Endothelial cell of umbilical vein (primary cell): ENCODE measurements around the gene PLXNC1. TPM values are rescaled to one million over a fixed set of nuclear protein-coding genes. Genes with fewer than 3 reads are reported as not detected.

Experiments
- BruUV-seq: library from RNA; stranded (reverse); fragments of 400-500 nt; replicated peaks from 2 replicates; lab custom pipeline; 2021; lab: Mats Ljungman, UMichigan
- CTCF ChIA-PET: fragments of 300-600, 350-600 bp; sonication (Branson Sonifier 250); formaldehyde crosslinking; loops from one replicate; lab custom pipeline; 2021; ENCODE audit warnings: antibody characterized with exemption, inconsistent platforms; lab: Charles Lee
- POLR2A ChIA-PET: fragments of 300-600, 350-600 bp; sonication (Branson Sonifier 250); formaldehyde crosslinking; loops from one replicate; lab custom pipeline; 2021; ENCODE audit warnings: antibody characterized with exemption, inconsistent platforms; lab: Charles Lee
- DNase-seq: peaks from one replicate; pipeline ENCODE4 v3.0.0-alpha.2; 2011; ENCODE audit warnings: low read depth, low spot score
- FAIRE-seq: peaks from 2 replicates; lab custom pipeline; 2011; peaks lifted over from hg19 to GRCh38; lab: Jason Lieb, UNC
- H2AFZ ChIP-seq: 2 replicates; pipeline ENCODE4 v1.6.0; 2012; ENCODE audit warnings: low read depth, low read length, control low read depth, inconsistent platforms
- H3K27ac ChIP-seq: 2 replicates; pipeline ENCODE4 v1.5.1; 2011; ENCODE audit warnings: low read depth, mild to moderate bottlenecking, control low read depth, low read length, moderate library complexity; ENCODE audit not compliant: insufficient read depth
- H3K27me3 ChIP-seq, 2 experiments: 2 replicates each; pipeline versions ENCODE4 v1.6.0 to v1.6.1; 2011; ENCODE audit warnings: low read length in 2 of 2, mixed read lengths in 1 of 2; ENCODE audit not compliant: control insufficient read depth in 2 of 2, insufficient read depth in 2 of 2
- H3K36me3 ChIP-seq, 2 experiments: 2 replicates in 1 of 2; 3 replicates in 1 of 2; pipeline ENCODE4 v1.5.1; 2011; ENCODE audit warnings: low read length in 2 of 2, mild to moderate bottlenecking in 1 of 2, moderate library complexity in 1 of 2; ENCODE audit not compliant: control insufficient read depth in 2 of 2, insufficient read depth in 2 of 2; ENCODE audit errors: extremely low read depth in 1 of 2
- H3K4me1 ChIP-seq: 3 replicates; pipeline ENCODE4 v1.5.1; 2011; ENCODE audit warnings: mild to moderate bottlenecking, low read length; ENCODE audit not compliant: control insufficient read depth, insufficient read depth; ENCODE audit errors: extremely low read depth
- H3K4me2 ChIP-seq: 2 replicates; pipeline ENCODE4 v1.6.1; 2011; ENCODE audit warnings: low read length, control low read depth, mixed read lengths; ENCODE audit not compliant: insufficient read depth
- H3K4me3 ChIP-seq, 3 experiments: fragments of 200-600 bp in 1 of 3; sonication (generic), shearing (Covaris generic) in 1 of 3; replicated peaks in 1 of 3; 2 replicates each; pipeline ENCODE4 v1.5.1; 2011 to 2016; ENCODE audit warnings: control low read depth in 3 of 3, low read length in 3 of 3, mild to moderate bottlenecking in 2 of 3, inconsistent platforms in 1 of 3, low read depth in 1 of 3, moderate library complexity in 1 of 3; ENCODE audit not compliant: insufficient read depth in 1 of 3
- H3K79me2 ChIP-seq: 2 replicates; pipeline ENCODE4 v1.6.0; 2012; ENCODE audit warnings: low read length, inconsistent platforms; ENCODE audit not compliant: control insufficient read depth, insufficient read depth
- H3K9ac ChIP-seq: replicated peaks from 2 replicates; pipeline ENCODE3; 2011; ENCODE audit warnings: low read length, control low read depth; ENCODE audit not compliant: insufficient read depth; ENCODE audit errors: extremely low read depth
- H3K9me1 ChIP-seq: replicated peaks from 3 replicates; pipeline ENCODE4 v1.6.0; 2011; ENCODE audit warnings: mild to moderate bottlenecking, low read length; ENCODE audit not compliant: control insufficient read depth, insufficient read depth; ENCODE audit errors: extremely low read depth
- H3K9me3 ChIP-seq: replicated peaks from 2 replicates; pipeline ENCODE4 v1.5.1; 2012; ENCODE audit warnings: low read length, inconsistent platforms; ENCODE audit not compliant: control insufficient read depth, insufficient read depth
- H4K20me1 ChIP-seq: replicated peaks from 2 replicates; pipeline ENCODE3; 2011; ENCODE audit warnings: mild to moderate bottlenecking, low read length; ENCODE audit not compliant: control insufficient read depth, insufficient read depth; ENCODE audit errors: extremely low read depth
- EZH2 ChIP-seq: IDR thresholded peaks from 2 replicates; pipeline ENCODE4 v1.6.1; 2012; ENCODE audit warnings: borderline replicate concordance, low read depth, mild to moderate bottlenecking, moderate library complexity, low read length, inconsistent platforms; ENCODE audit not compliant: severe bottlenecking
- FOS ChIP-seq: IDR thresholded peaks from 2 replicates; pipeline ENCODE4 v1.6.1; 2011; ENCODE audit warnings: mild to moderate bottlenecking, low read length, moderate library complexity, borderline replicate concordance; ENCODE audit not compliant: insufficient read depth
- GATA2 ChIP-seq: IDR thresholded peaks from 2 replicates; pipeline ENCODE4 v1.7.0; 2011; ENCODE audit warnings: low read depth, mild to moderate bottlenecking, moderate library complexity, mixed read lengths, low read length; ENCODE audit not compliant: insufficient read length, insufficient read depth
- JUN ChIP-seq: IDR thresholded peaks from 2 replicates; pipeline ENCODE4 v1.6.1; 2011; ENCODE audit warnings: borderline replicate concordance, low read depth; ENCODE audit not compliant: insufficient read length, insufficient read depth
- MYC ChIP-seq: IDR thresholded peaks from one replicate; pipeline ENCODE4 v1.6.1; 2011; ENCODE audit warnings: mild to moderate bottlenecking, low read depth, low read length
- POLR2A ChIP-seq: IDR thresholded peaks from 2 replicates; pipeline ENCODE4 v1.6.1; 2012; ENCODE audit warnings: low read depth, mild to moderate bottlenecking, control low read depth, low read length
- POLR2AphosphoS5 ChIP-seq: IDR thresholded peaks from 2 replicates; pipeline ENCODE4 v1.6.1; 2012; ENCODE audit warnings: low read depth, mild to moderate bottlenecking, control low read depth, low read length, moderate library complexity; ENCODE audit not compliant: insufficient read depth
- dilution Hi-C: fragments of 300-500 bp; cut with MboI; formaldehyde crosslinking; loops from one replicate; pipeline ENCODE4 v1.15.0; 2019; ENCODE audit warnings: low sequenced_read_pairs; ENCODE audit not compliant: extremely low pct_ligation_motif_present
- intact Hi-C: fragments of 100-400 bp; cut with micrococcal nuclease; formaldehyde crosslinking; loops from one replicate; pipeline ENCODE4 v1.10.0; 2022
- polyA plus RNA-seq, 4 experiments: library from polyadenylated mRNA; depleted of rRNA in 3 of 4; stranded (reverse) in 3 of 4; unstranded in 1 of 4; fragments of >200 nt; gene quantifications; 2 replicates each; pipeline versions ENCODE4 v1.2.1 to v1.2.3, GENCODE V29; 2011 to 2012; ENCODE audit warnings: missing spikeins in 1 of 4
- total RNA-seq: library from RNA; stranded (reverse); gene quantifications from 2 replicates; pipeline ENCODE4 v1.2.3, GENCODE V29; 2021
- TF ChIP-seq, protein P1 (sequence below): IDR thresholded peaks from 2 replicates; pipeline ENCODE4 v1.6.1; 2011; ENCODE audit not compliant: insufficient read depth, insufficient read length
- TF ChIP-seq, protein P2 (sequence below), 2 donors: IDR thresholded peaks; 1 replicate in 1 of 2; 2 replicates in 1 of 2; pipeline ENCODE4 v1.5.1; 2011; ENCODE audit warnings: low read length in 2 of 2, mild to moderate bottlenecking in 2 of 2, moderate library complexity in 2 of 2, control low read depth in 1 of 2, inconsistent platforms in 1 of 2, low read depth in 1 of 2; ENCODE audit not compliant: insufficient read depth in 1 of 2; ENCODE audit errors: extremely low read depth in 1 of 2

The PLXNC1 gene
- total and polyA plus RNA-seq, 2 donors (not counting 3 experiments of a cell fraction or from before 2014, with no cell fraction given) = 0.04 TPM; not detected in 1

DNA sequence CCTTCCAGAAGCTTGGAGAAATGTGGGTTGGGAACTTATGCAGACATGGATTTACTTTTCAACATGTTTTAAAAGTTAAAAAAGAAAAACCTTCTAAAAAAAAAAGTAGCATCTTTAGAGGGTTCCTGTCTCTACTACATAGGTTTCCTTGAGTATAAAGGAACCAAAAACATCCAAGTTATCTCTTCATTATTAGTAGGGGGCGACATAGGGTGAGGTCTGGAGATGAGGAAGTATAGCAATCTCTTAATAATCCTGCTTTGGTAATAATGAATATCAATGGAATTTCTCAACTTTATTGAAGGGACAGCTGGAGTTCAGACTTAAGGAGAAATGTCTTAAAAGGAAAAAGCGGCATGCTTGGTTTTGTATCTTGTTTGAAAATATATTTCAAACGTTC lies 6.5 kb upstream of the PLXNC1 start:
- dilution Hi-C loops = no loop called here
- intact Hi-C loops = no loop called here
- Histone ChIP-seq H3K27me3 (peaks cover 25 to 37% of the 10 kb centered on the region in 2 experiments), H4K20me1 (no peaks in the 10 kb centered on the region), H3K79me2 (no peaks in the 10 kb centered on the region), H3K9ac (no peak overlapping the region), H3K9me3 (no peaks in the 10 kb centered on the region), H3K9me1 (no peaks in the 10 kb centered on the region), H3K4me2 (no peak overlapping the region), H3K4me1 (no peaks in the 10 kb centered on the region), H2AFZ (no peak overlapping the region), H3K27ac (no peak overlapping the region), H3K4me3 (no peak overlapping the region), H3K36me3 (no peaks in the 10 kb centered on the region)
- CTCF ChIA-PET = no interaction called here
- POLR2A ChIA-PET = no interaction called here
- no peak for TF ChIP-seq POLR2A
- no peak for TF ChIP-seq POLR2AphosphoS5
- TF ChIP-seq EZH2 = no peak
- no peak for TF ChIP-seq JUN
- TF ChIP-seq, protein P1, sequence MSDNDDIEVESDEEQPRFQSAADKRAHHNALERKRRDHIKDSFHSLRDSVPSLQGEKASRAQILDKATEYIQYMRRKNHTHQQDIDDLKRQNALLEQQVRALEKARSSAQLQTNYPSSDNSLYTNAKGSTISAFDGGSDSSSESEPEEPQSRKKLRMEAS = no peak
- TF ChIP-seq MYC = no peak
- TF ChIP-seq GATA2 = no peak
- TF ChIP-seq, protein P2, sequence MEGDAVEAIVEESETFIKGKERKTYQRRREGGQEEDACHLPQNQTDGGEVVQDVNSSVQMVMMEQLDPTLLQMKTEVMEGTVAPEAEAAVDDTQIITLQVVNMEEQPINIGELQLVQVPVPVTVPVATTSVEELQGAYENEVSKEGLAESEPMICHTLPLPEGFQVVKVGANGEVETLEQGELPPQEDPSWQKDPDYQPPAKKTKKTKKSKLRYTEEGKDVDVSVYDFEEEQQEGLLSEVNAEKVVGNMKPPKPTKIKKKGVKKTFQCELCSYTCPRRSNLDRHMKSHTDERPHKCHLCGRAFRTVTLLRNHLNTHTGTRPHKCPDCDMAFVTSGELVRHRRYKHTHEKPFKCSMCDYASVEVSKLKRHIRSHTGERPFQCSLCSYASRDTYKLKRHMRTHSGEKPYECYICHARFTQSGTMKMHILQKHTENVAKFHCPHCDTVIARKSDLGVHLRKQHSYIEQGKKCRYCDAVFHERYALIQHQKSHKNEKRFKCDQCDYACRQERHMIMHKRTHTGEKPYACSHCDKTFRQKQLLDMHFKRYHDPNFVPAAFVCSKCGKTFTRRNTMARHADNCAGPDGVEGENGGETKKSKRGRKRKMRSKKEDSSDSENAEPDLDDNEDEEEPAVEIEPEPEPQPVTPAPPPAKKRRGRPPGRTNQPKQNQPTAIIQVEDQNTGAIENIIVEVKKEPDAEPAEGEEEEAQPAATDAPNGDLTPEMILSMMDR (IDR thresholded peaks at IDR 0.05; ENCODE audit: extremely low read depth in 1 of 2, insufficient read depth in 1 of 2, low read depth in 1 of 2, low read length in 2 of 2) = no peak
- TF ChIP-seq FOS = no peak
- FAIRE-seq (no peak), DNase-seq (no peak)
- no TSS peak for BruUV-seq
